PC-9 (cell line): ENCODE results near the gene FAM234A. TPM values are rescaled to one million over a fixed set of nuclear protein-coding genes. Genes with fewer than 3 reads are reported as not detected.

ENCODE experiments used
- BruUV-seq: library from RNA; stranded (reverse); fragments of 400-500 nt; replicated peaks from 2 replicates; lab custom pipeline; 2021; lab: Mats Ljungman, UMichigan
- CTCF ChIA-PET: fragments of 300-600 bp; sonication (Branson Sonifier 250); formaldehyde crosslinking; loops from one replicate; lab custom pipeline; 2022; ENCODE audit warnings: antibody characterized with exemption; lab: Charles Lee
- POLR2A ChIA-PET: fragments of 300-600 bp; sonication (Branson Sonifier 250); formaldehyde crosslinking; loops from one replicate; lab custom pipeline; 2022; ENCODE audit warnings: antibody characterized with exemption; ENCODE audit not compliant: unreplicated experiment; lab: Charles Lee
- DNase-seq, 2 experiments: peaks; one replicate each; pipeline versions ENCODE4 v3.0.0 to v3.0.0-alpha.2; 2015 to 2022; ENCODE audit warnings: mixed read lengths in 1 of 2
- H2AFZ ChIP-seq: fragments of 200-600 bp; sonication (generic); 2 replicates; pipeline ENCODE4 v1.8.1; 2017; ENCODE audit warnings: antibody characterized with exemption
- H3F3A ChIP-seq: fragments of 200-600 bp; sonication (generic); 2 replicates; pipeline ENCODE4 v1.8.1; 2017; ENCODE audit warnings: antibody characterized with exemption, mild to moderate bottlenecking, low read depth; ENCODE audit not compliant: insufficient read depth
- H3K27ac ChIP-seq: fragments of 200-600 bp; sonication (generic); 2 replicates; pipeline ENCODE4 v1.6.1; 2016; ENCODE audit warnings: mixed run types
- H3K27me3 ChIP-seq: fragments of 200-600 bp; sonication (generic); 2 replicates; pipeline ENCODE4 v1.6.1; 2016; ENCODE audit warnings: low read depth, mixed run types; ENCODE audit not compliant: insufficient read depth
- H3K36me3 ChIP-seq: fragments of 200-600 bp; sonication (generic); 2 replicates; pipeline ENCODE4 v1.6.1; 2016; ENCODE audit warnings: low read depth, mixed run types
- H3K4me1 ChIP-seq: fragments of 200-600 bp; sonication (generic); replicated peaks from 2 replicates; pipeline ENCODE4 v1.6.1; 2016; ENCODE audit warnings: mixed run types; ENCODE audit not compliant: insufficient read depth
- H3K4me2 ChIP-seq: fragments of 200-600 bp; sonication (generic); 2 replicates; pipeline ENCODE4 v1.6.1; 2017; ENCODE audit warnings: mixed run types
- H3K4me3 ChIP-seq: fragments of 200-600 bp; sonication (generic); 2 replicates; pipeline ENCODE4 v1.6.1; 2016; ENCODE audit warnings: mixed run types
- H3K79me2 ChIP-seq: fragments of 200-600 bp; sonication (generic); 2 replicates; pipeline ENCODE4 v1.6.1; 2017; ENCODE audit warnings: low read depth, mixed run types
- H3K9me2 ChIP-seq: fragments of 200-600 bp; sonication (generic); 2 replicates; pipeline ENCODE4 v1.8.1; 2017; ENCODE audit warnings: mild to moderate bottlenecking; ENCODE audit not compliant: insufficient read depth
- H3K9me3 ChIP-seq: fragments of 200-600 bp; sonication (generic); 2 replicates; pipeline ENCODE4 v1.8.1; 2016; ENCODE audit warnings: low read depth; ENCODE audit not compliant: insufficient read depth
- H4K20me1 ChIP-seq: fragments of 200-600 bp; sonication (generic); 2 replicates; pipeline ENCODE4 v1.8.1; 2017; ENCODE audit not compliant: insufficient read depth
- EZH2 ChIP-seq: fragments of 200-600 bp; sonication (generic); IDR thresholded peaks from 2 replicates; pipeline ENCODE4 v1.8.0; 2017; ENCODE audit warnings: antibody characterized with exemption, low read depth
- intact Hi-C: fragments of 100-400 bp; cut with micrococcal nuclease; formaldehyde crosslinking; loops from one replicate; pipeline ENCODE4 v1.10.0; 2022; ENCODE audit not compliant: unreplicated experiment
- total RNA-seq: library from RNA; stranded (reverse); gene quantifications from 2 replicates; pipeline ENCODE4 v1.2.3, GENCODE V29; 2021
- TF ChIP-seq, protein P1 (sequence below): fragments of 200-600 bp; sonication (generic); conservative IDR thresholded peaks from 2 replicates; pipeline ENCODE4 v1.6.1; 2017; ENCODE audit warnings: mixed run types, antibody characterized with exemption, mild to moderate bottlenecking, moderate library complexity

Gene FAM234A
- total RNA-seq, 1 experiment from 2014 or later, result 131 TPM

DNA sequence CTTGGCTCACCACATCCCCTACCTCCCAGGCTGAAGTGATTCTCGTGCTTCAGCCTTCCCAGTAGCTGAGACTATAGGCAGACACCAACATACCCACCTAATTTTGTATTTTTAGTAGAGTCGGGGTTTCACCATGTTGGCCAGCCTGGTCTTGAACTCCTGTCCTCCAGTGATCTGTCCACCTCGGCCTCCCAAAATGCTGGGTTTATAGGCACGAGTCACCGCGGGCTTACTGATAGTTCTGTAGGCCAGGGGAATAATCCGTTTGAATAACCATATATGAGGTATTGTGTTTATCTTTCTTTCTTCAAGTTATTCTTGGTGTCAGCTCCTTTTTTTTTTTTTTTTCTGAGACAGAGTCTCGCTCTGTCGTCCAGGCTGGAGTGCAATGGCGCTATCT is 7.7 kb downstream of the FAM234A start:
- peaks cover 4% of the 10 kb centered on the region; the same call in 1 of the 2 replicates for H3K79me2 ChIP-seq
- H4K20me1 ChIP-seq, result 0 out of 2 replicates have a peak, but pooled peaks cover 3% of the 10 kb centered on the region
- H3K9me3 ChIP-seq, result no peaks in the 10 kb centered on the region
- intact Hi-C loops, result no loop called here
- no TSS peak for BruUV-seq
- no peak overlapping the region for H3K27ac ChIP-seq
- no peak overlapping the region for H2AFZ ChIP-seq
- DNase-seq, result no peak
- no peak overlapping the region for H3K4me3 ChIP-seq
- H3K4me2 ChIP-seq, result no peak overlapping the region
- H3K27me3 ChIP-seq, result no peaks in the 10 kb centered on the region
- H3K9me2 ChIP-seq, result no peaks in the 10 kb centered on the region
- ChIA-PET CTCF (interaction anchor here (0.6 kb wide), 1 partner anchor 128 kb away, joined by 4 read pairs; no protein-coding TSS in a partner anchor), POLR2A (interaction anchor here (0.6 kb wide), 1 partner anchor 109 kb away, joined by 6 read pairs; no protein-coding TSS in a partner anchor)
- H3K36me3 ChIP-seq, result no peaks in the 10 kb centered on the region
- no peaks in the 10 kb centered on the region for H3K4me1 ChIP-seq
- H3F3A ChIP-seq, result no peaks in the 10 kb centered on the region; the same call in 1 of the 2 replicates
- TF ChIP-seq, protein P1, sequence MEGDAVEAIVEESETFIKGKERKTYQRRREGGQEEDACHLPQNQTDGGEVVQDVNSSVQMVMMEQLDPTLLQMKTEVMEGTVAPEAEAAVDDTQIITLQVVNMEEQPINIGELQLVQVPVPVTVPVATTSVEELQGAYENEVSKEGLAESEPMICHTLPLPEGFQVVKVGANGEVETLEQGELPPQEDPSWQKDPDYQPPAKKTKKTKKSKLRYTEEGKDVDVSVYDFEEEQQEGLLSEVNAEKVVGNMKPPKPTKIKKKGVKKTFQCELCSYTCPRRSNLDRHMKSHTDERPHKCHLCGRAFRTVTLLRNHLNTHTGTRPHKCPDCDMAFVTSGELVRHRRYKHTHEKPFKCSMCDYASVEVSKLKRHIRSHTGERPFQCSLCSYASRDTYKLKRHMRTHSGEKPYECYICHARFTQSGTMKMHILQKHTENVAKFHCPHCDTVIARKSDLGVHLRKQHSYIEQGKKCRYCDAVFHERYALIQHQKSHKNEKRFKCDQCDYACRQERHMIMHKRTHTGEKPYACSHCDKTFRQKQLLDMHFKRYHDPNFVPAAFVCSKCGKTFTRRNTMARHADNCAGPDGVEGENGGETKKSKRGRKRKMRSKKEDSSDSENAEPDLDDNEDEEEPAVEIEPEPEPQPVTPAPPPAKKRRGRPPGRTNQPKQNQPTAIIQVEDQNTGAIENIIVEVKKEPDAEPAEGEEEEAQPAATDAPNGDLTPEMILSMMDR, result no peak
- TF ChIP-seq EZH2, result no peak

DNA sequence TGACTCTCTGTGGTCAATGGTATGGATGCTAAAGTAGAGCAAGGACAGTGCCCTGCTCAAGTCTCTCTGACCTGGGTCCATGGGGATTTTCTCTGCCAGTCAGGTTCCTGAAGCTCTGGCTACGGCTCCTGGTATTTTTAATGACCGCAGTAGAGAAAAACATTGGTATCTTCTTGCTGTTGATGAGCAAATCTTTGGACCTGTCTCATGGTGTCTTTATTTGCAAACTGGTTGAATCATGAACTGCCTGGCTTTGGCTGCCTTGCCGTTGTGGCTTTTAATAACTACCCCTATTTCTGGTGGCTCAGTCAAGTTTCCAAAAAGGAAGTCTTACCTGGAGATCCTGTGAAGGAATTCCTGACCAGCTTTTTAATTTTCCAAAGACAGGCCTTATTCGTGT is 8.7 kb downstream of the FAM234A start:
- no peak for DNase-seq
- Histone ChIP-seq H3K9me3 (no peaks in the 10 kb centered on the region), H3K9me2 (no peaks in the 10 kb centered on the region), H3K27ac (no peak overlapping the region), H3K4me3 (no peak overlapping the region), H3K79me2 (no peaks in the 10 kb centered on the region), H3K4me1 (no peaks in the 10 kb centered on the region), H3F3A (no peaks in the 10 kb centered on the region), H3K36me3 (no peaks in the 10 kb centered on the region), H3K27me3 (no peaks in the 10 kb centered on the region), H2AFZ (no peak overlapping the region), H3K4me2 (no peak overlapping the region), H4K20me1 (0 out of 2 replicates have a peak, but pooled peaks cover 3% of the 10 kb centered on the region)
- intact Hi-C loops, result no loop called here
- TF ChIP-seq, protein P1, result no peak
- TF ChIP-seq EZH2, result no peak
- POLR2A ChIA-PET, result no interaction called here
- CTCF ChIA-PET, result interaction anchor here (0.6 kb wide), 1 partner anchor 109 kb away, joined by 5 read pairs; no protein-coding TSS in a partner anchor
- BruUV-seq, result no TSS peak

GRCh38 chr16:245105-245504 is 10.5 kb downstream of the FAM234A start:
- Histone ChIP-seq H3K4me3 (no peak overlapping the region), H3K27me3 (no peaks in the 10 kb centered on the region), H3K36me3 (no peaks in the 10 kb centered on the region), H3K9me3 (no peaks in the 10 kb centered on the region), H2AFZ (no peak overlapping the region), H3K4me2 (no peak overlapping the region), H3K27ac (no peak overlapping the region), H4K20me1 (0 out of 2 replicates have a peak, but pooled peaks cover 3% of the 10 kb centered on the region), H3K9me2 (no peaks in the 10 kb centered on the region), H3K4me1 (peaks cover 1% of the 10 kb centered on the region; the same call in 1 of the 2 replicates), H3F3A (no peaks in the 10 kb centered on the region), H3K79me2 (no peaks in the 10 kb centered on the region)
- no peak for DNase-seq
- TF ChIP-seq EZH2, result no peak
- TF ChIP-seq, protein P1, result no peak
- BruUV-seq, result no TSS peak
- intact Hi-C loops, result no loop called here
- POLR2A ChIA-PET, result no interaction called here
- CTCF ChIA-PET, result interaction anchor here (0.6 to 0.7 kb wide), 2 partner anchors 38 to 88 kb away, joined by 6 to 24 read pairs; no protein-coding TSS in a partner anchor
